ENCODE results near the gene TSC1. TPM values are rescaled to one million over a fixed set of nuclear protein-coding genes. Genes with fewer than 3 reads are reported as not detected.

The TSC1 gene
- total RNA-seq, 2 experiments from 2014 or later: 38.5 to 43.0 TPM

- ATAC-seq (ENCODE audit: low read depth): no peak
- Mint-ChIP-seq H3K36me3 (no peaks in the 10 kb centered on the region), H3K27ac (no peak overlapping the region), H3K4me1 (peaks cover 22% of the 10 kb centered on the region), H3K9me3 (no peaks in the 10 kb centered on the region), H3K27me3 (no peaks in the 10 kb centered on the region), H3K4me3 (no peak overlapping the region)
- DNase-seq: no peak
- POLR2A ChIA-PET: interaction anchor here (0.6 to 1.4 kb wide), 3 partner anchors 18 to 703 kb away, joined by 3 read pairs; no protein-coding TSS in a partner anchor
Observed at GRCh38 chr9:132942541-132943182, 1.8 kb downstream of the TSC1 start.

GRCh38 chr9:132939169-132939568 is 5.2 kb downstream of the TSC1 start:
- ATAC-seq (ENCODE audit: low read depth) (no peak), DNase-seq (no peak)
- POLR2A ChIA-PET: no interaction called here
- Mint-ChIP-seq H3K27ac (no peak overlapping the region), H3K4me1 (peaks cover 16% of the 10 kb centered on the region), H3K36me3 (no peaks in the 10 kb centered on the region), H3K27me3 (no peaks in the 10 kb centered on the region), H3K9me3 (no peaks in the 10 kb centered on the region), H3K4me3 (no peak overlapping the region)

GRCh38 chr9:132937463-132937901 is 6.9 kb downstream of the TSC1 start:
- Mint-ChIP-seq H3K27me3 (no peaks in the 10 kb centered on the region), H3K4me1 (peaks cover 6% of the 10 kb centered on the region), H3K27ac (no peak overlapping the region), H3K4me3 (no peak overlapping the region), H3K36me3 (peaks cover 3% of the 10 kb centered on the region), H3K9me3 (no peaks in the 10 kb centered on the region)
- ATAC-seq (ENCODE audit: low read depth): no peak
- POLR2A ChIA-PET: no interaction called here
- DNase-seq: no peak

GRCh38 chr9:132935026-132935425 is 9.4 kb downstream of the TSC1 start:
- peaks cover 3% of the 10 kb centered on the region for H3K4me1 Mint-ChIP-seq
- H3K4me3 Mint-ChIP-seq: no peak overlapping the region
- DNase-seq (no peak), ATAC-seq (ENCODE audit: low read depth) (no peak)
- H3K27me3 Mint-ChIP-seq: no peaks in the 10 kb centered on the region
- H3K9me3 Mint-ChIP-seq: no peaks in the 10 kb centered on the region
- no peak overlapping the region for H3K27ac Mint-ChIP-seq
- POLR2A ChIA-PET: interaction anchor here (0.6 kb wide), 1 partner anchor 159 kb away, joined by 5 read pairs; no protein-coding TSS in a partner anchor
- peaks cover 3% of the 10 kb centered on the region for H3K36me3 Mint-ChIP-seq

- Mint-ChIP-seq H3K36me3 (peaks cover 13% of the 10 kb centered on the region), H3K27me3 (no peaks in the 10 kb centered on the region), H3K9me3 (no peaks in the 10 kb centered on the region), H3K27ac (no peak overlapping the region), H3K4me3 (no peak overlapping the region), H3K4me1 (peaks cover 3% of the 10 kb centered on the region)
- no peak for DNase-seq
- POLR2A ChIA-PET: interaction anchor here (0.6 kb wide), 1 partner anchor 1172 kb away, joined by 3 read pairs; no protein-coding TSS in a partner anchor
- ATAC-seq (ENCODE audit: low read depth): no peak
Observed at GRCh38 chr9:132931178-132931735, 13.2 kb downstream of the TSC1 start.

- DNase-seq (no peak), ATAC-seq (ENCODE audit: low read depth) (no peak)
- H3K4me1 Mint-ChIP-seq: peaks cover 1% of the 10 kb centered on the region
- H3K4me3 Mint-ChIP-seq: no peak overlapping the region
- H3K27me3 Mint-ChIP-seq: no peaks in the 10 kb centered on the region
- peaks cover 20% of the 10 kb centered on the region for H3K36me3 Mint-ChIP-seq
- POLR2A ChIA-PET: no interaction called here
- H3K9me3 Mint-ChIP-seq: no peaks in the 10 kb centered on the region
- no peak overlapping the region for H3K27ac Mint-ChIP-seq
Observed at GRCh38 chr9:132927704-132928103, 16.7 kb downstream of the TSC1 start.

GRCh38 chr9:132923346-132923902 is 21.0 kb downstream of the TSC1 start:
- Mint-ChIP-seq H3K36me3 (peaks cover 22% of the 10 kb centered on the region), H3K27me3 (no peaks in the 10 kb centered on the region), H3K4me1 (no peaks in the 10 kb centered on the region), H3K27ac (no peak overlapping the region), H3K4me3 (no peak overlapping the region), H3K9me3 (no peaks in the 10 kb centered on the region)
- DNase-seq (no peak), ATAC-seq (ENCODE audit: low read depth) (no peak)
- POLR2A ChIA-PET: no interaction called here

- no peaks in the 10 kb centered on the region for H3K27me3 Mint-ChIP-seq
- no peaks in the 10 kb centered on the region for H3K4me1 Mint-ChIP-seq
- DNase-seq: no peak
- ATAC-seq (ENCODE audit: low read depth): no peak
- H3K9me3 Mint-ChIP-seq: no peaks in the 10 kb centered on the region
- POLR2A ChIA-PET: no interaction called here
- H3K27ac Mint-ChIP-seq: no peak overlapping the region
- peaks cover 22% of the 10 kb centered on the region for H3K36me3 Mint-ChIP-seq
- H3K4me3 Mint-ChIP-seq: no peak overlapping the region
Observed at GRCh38 chr9:132919614-132920268, 24.7 kb downstream of the TSC1 start.

GRCh38 chr9:132914924-132915323 is 29.5 kb downstream of the TSC1 start:
- DNase-seq: no peak

GRCh38 chr9:132912131-132912530 is 32.3 kb downstream of the TSC1 start:
- H3K27ac Mint-ChIP-seq: no peak overlapping the region
- peaks cover 12% of the 10 kb centered on the region for H3K36me3 Mint-ChIP-seq

More at GRCh38 chr9:132914924-132915323, 29.5 kb downstream of the TSC1 start:
- H3K4me1 Mint-ChIP-seq: no peaks in the 10 kb centered on the region
- H3K27me3 Mint-ChIP-seq: no peaks in the 10 kb centered on the region
- H3K27ac Mint-ChIP-seq: no peak overlapping the region
- POLR2A ChIA-PET: no interaction called here
- ATAC-seq (ENCODE audit: low read depth): no peak
- H3K9me3 Mint-ChIP-seq: no peaks in the 10 kb centered on the region
- no peak overlapping the region for H3K4me3 Mint-ChIP-seq
- H3K36me3 Mint-ChIP-seq: peaks cover 18% of the 10 kb centered on the region

GRCh38 chr9:132910376-132910775 is 34.0 kb downstream of the TSC1 start:
- DNase-seq (no peak), ATAC-seq (ENCODE audit: low read depth) (no peak)
- POLR2A ChIA-PET: interaction anchor here (0.7 kb wide), 1 partner anchor 15 kb away, joined by 5 read pairs; no protein-coding TSS in a partner anchor
- peaks cover 12% of the 10 kb centered on the region for H3K36me3 Mint-ChIP-seq
- no peak overlapping the region for H3K4me3 Mint-ChIP-seq
- no peaks in the 10 kb centered on the region for H3K27me3 Mint-ChIP-seq
- H3K27ac Mint-ChIP-seq: no peak overlapping the region
- H3K4me1 Mint-ChIP-seq: peaks cover 10% of the 10 kb centered on the region
- no peaks in the 10 kb centered on the region for H3K9me3 Mint-ChIP-seq

More at GRCh38 chr9:132912131-132912530, 32.3 kb downstream of the TSC1 start:
- no peak for DNase-seq
- Mint-ChIP-seq H3K9me3 (no peaks in the 10 kb centered on the region), H3K4me1 (peaks cover 10% of the 10 kb centered on the region), H3K4me3 (no peak overlapping the region), H3K27me3 (no peaks in the 10 kb centered on the region)
- ATAC-seq (ENCODE audit: low read depth): no peak
- POLR2A ChIA-PET: no interaction called here

GRCh38 chr9:132909311-132909710 is 35.1 kb downstream of the TSC1 start:
- ATAC-seq (ENCODE audit: low read depth) (no peak), DNase-seq (no peak)
- H3K4me1 Mint-ChIP-seq: peaks cover 10% of the 10 kb centered on the region
- no peak overlapping the region for H3K27ac Mint-ChIP-seq
- no peaks in the 10 kb centered on the region for H3K27me3 Mint-ChIP-seq
- no peak overlapping the region for H3K4me3 Mint-ChIP-seq
- POLR2A ChIA-PET: interaction anchor here (0.8 kb wide), 1 partner anchor 222 kb away, joined by 4 read pairs; no protein-coding TSS in a partner anchor
- no peaks in the 10 kb centered on the region for H3K9me3 Mint-ChIP-seq
- peaks cover 13% of the 10 kb centered on the region for H3K36me3 Mint-ChIP-seq

- POLR2A ChIA-PET: interaction anchor here (0.8 kb wide), 1 partner anchor 223 kb away, joined by 4 read pairs; no protein-coding TSS in a partner anchor
- no peak overlapping the region for H3K4me3 Mint-ChIP-seq
- H3K36me3 Mint-ChIP-seq: peaks cover 13% of the 10 kb centered on the region
- no peak for DNase-seq
- ATAC-seq (ENCODE audit: low read depth): no peak
- no peaks in the 10 kb centered on the region for H3K9me3 Mint-ChIP-seq
- peaks cover 10% of the 10 kb centered on the region for H3K4me1 Mint-ChIP-seq
- no peak overlapping the region for H3K27ac Mint-ChIP-seq
- no peaks in the 10 kb centered on the region for H3K27me3 Mint-ChIP-seq
Observed at GRCh38 chr9:132908635-132909034, 35.8 kb downstream of the TSC1 start.

Measured in activated naive CD8-positive, alpha-beta T cell treated with anti-CD3 and anti-CD28 coated beads, Interleukin-2, amount 10 ng/mL, durations not matched to agents 7 days and 5 days (primary cell).